ENCODE data around the gene TMEM255B.
"Not testable (repeated sequence)": the region's sequence is repeated elsewhere in the genome, so short reads cannot be mapped to it uniquely, and the experiment has no call there.

TMEM255B gene

DNA sequence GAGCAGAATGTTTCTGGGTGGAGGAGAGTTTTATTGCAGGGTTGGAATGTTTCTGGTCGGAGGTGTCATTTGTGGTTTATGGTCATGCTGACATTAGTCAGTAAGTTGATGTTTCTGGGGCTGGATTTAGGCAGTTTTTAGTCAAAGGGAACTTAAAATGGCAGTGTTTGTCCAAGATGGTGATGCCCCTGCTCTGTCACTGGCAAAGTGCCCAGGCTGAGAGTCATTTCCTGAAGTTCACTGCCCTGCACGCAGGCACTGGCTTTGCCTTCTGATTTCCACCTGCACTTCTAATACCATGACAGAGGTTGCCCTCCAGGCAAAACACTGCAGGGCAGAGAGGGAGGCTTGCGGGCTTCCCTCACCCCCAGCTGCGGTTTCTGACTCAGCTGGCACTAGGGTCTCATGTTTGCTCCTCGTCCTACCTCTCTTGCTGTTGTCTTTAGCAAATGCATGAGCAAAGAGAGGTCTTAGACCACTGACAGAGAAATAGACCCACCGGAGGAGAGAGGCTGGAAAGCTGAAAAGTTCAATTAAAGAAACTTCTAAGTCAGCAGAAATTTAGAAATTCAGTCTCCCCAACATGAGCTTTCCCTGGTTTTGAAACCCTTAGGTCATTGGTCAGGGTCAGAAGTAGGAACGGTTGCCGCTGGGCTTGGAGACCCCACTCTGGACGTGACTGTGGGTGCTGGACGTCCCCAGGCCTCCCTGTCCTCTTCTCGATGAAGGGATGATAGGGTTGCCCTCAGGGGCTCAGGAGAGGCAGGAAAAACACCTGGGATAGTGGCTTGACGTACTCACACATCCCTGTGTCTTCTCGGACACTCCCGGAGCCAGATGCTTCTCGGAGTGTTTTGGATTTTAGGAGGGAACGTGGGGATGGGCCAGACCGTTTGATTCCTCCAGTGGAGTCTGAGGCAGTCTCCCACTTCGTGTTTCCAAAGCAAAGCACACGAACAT lies 26.3 kb downstream of the TMEM255B start:
- DNase-seq (ENCODE audit: low read depth, low spot score), result no peak

DNA sequence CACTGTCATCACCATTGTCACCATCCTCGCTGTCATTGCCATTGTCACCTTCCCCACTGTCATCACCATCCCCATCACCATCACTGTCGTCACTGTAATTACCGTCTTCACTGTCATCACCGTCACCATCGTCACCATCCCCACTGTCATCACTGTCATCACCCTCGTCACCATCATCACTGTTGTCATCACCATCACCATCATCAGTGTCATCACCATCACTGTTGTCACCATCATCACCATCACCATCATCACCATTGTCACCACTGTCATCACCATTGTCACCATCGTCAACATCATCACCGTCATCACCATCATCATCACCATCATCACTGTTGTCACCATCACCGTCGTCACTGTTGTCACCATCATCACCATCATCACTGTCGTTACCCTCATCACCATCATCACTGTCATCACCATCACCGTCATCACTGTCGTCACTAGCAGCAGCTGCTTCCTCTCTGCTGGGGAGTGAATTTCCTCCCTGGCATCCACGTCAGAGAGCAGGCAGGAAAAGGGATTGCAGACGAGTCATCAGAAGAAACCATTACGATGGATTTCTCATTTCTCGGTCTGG lies 27.3 kb downstream of the TMEM255B start:
- DNase-seq (ENCODE audit: low read depth, low spot score), result no peak

DNA sequence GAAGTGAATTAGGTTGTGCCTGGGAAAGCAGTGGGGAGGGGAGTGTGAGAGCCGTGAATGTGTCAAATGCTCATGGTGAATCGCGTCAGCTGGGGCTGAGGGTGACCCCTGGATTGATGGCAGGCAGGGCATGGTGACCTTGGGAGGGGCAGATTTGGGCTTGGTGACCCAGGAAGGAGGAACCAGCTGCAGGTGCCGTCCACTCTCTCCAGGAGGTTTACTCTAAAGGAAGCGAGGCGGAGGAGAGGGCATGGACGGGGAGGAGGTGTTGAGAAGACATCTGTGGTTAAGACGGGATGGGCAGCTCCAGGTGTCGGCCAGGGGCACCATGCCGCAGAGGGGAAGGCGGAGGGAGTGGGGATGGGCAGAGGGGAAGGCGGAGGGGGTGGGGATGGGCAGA lies 28.7 kb downstream of the TMEM255B start:
- DNase-seq (ENCODE audit: low read depth, low spot score), result no peak

DNA sequence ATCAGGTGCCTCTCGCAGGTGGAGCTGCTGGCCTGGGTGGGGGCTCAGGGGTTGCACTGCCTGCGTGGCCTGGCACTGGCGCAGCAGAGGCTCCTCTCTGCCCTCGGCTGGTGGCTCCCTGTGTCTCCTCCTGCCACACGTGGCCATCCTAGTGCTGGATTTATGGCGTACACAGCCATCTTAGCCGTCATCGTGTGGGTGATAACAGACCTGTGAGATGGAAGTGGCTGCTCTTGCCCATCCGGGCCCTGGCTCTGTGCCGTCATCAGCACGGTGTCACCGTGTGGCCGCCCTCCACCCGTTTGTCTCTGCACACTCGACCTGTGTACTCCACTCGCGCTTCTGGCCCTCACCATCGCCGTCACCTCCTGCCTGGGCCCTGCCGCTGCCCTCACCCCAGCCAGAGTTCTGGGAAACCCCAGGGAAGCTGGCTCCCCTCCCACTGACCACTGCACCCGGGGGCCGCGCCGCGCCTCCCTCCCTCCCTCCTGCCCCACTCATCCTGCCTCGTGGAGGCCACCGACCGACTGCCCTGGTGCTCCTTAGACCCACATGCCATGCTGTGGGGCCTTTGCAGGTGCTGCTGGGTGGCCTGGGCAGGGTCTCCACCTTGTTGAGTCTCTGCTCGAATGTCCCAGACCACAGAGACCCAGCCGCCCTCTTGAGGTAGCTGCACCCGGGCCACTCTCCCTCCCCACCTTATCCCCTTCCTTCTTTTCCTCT lies 29.5 kb downstream of the TMEM255B start:
- DNase-seq (ENCODE audit: low read depth, low spot score), result no peak

DNA sequence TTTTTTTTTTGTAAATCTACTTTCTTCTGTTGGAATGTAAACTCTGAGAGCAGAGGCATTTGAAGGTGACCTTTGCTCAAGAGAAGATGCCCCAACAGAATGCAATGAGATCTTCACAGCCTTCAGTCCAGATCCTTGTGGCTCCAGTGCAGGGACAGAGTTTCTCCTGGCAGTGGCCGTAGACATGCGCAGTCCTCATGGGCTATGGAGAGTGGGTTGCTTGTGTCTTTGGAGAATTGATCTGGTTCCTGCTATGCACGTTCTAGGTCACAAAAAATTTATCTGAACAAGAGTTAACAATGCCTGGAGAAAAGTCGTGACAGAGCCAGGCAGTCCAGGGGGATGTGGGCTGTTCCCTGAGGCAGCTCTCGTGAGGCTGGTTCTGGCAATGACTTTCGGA lies 30.1 kb downstream of the TMEM255B start:
- no peak for DNase-seq (ENCODE audit: low read depth, low spot score)

DNA sequence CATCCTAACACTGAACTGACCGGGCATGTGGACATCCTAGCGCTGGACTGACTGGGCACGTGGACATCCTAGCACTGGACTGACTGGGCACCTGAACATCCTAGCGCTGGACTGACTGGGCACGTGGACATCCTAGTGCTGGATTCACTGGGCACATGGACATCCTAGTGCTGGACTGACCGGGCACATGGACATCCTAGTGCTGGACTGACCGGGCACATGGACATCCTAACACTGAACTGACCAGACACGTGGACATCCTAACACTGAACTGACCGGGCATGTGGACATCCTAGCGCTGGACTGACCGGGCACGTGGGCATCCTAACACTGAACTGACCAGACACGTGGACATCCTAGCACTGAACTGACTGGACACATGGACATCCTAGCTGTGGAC lies 30.9 kb downstream of the TMEM255B start:
- not testable (repeated sequence) for DNase-seq (ENCODE audit: low read depth, low spot score)

DNA sequence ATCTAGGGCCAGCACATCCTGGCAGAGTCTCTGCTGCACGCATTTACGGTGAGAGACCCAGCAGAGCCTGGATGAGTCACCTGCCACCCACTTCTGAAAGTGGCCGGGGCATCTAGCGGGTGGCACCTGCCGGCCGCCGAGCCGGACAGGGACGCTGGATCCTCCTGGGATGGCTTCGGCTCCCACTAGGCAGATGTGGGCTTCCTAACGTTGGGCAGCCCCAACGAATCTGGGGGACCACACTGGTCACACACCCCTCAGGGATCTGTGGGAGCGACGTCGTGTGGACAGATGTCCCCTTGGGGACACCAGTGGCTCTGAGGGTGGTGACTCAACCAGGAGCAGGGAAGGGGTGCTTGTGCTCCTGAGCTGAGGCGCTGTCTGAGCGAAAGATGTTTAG lies 32.2 kb downstream of the TMEM255B start:
- no peak for DNase-seq (ENCODE audit: low read depth, low spot score)

DNA sequence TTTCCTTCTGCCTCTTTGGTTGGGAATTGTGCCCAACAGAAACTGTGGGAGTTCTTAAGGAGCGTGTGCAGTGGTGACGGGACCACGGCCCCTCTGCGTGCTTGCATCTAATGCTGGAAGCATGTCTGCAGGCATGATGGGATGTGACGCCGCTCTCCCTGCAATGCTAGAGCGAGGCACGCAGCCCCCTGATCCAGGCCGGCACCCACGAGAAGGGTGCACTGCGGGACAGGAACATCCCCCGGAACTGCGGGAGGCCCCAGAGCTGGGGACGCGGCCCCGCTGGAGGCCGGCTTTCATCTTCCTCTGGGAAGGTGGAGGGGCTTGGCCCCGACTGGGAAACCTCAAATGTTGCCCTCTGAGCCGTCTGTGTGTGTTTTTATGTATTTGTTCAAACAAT lies 32.7 kb downstream of the TMEM255B start:
- DNase-seq (ENCODE audit: low read depth, low spot score), result no peak

DNA sequence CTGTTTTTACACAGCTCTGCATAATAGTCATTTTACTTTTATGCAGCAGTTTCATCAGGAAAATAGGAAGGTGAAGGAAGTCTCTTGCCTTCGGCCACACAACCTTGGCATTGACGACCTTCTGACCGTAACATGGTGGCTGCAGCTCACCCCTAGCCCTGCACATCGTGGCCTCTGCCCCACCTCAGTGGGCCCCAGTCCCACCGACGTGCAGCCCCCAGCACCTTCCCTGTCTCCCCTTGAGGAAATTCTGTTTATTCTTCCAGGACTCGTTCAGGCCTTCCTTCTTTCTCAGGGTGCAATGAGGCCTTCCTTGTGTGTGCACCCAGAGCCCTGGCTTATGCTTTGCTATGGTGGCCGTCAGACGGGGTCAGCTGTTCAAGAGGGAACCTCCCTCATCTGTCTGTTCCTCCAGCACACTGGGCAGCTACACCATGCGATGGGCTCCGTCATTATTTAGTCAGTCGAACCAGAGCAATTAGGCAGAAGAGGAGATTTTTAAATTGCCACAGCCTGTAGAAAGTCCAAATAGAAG lies 33.3 kb downstream of the TMEM255B start:
- DNase-seq (ENCODE audit: low read depth, low spot score), result no peak

DNA sequence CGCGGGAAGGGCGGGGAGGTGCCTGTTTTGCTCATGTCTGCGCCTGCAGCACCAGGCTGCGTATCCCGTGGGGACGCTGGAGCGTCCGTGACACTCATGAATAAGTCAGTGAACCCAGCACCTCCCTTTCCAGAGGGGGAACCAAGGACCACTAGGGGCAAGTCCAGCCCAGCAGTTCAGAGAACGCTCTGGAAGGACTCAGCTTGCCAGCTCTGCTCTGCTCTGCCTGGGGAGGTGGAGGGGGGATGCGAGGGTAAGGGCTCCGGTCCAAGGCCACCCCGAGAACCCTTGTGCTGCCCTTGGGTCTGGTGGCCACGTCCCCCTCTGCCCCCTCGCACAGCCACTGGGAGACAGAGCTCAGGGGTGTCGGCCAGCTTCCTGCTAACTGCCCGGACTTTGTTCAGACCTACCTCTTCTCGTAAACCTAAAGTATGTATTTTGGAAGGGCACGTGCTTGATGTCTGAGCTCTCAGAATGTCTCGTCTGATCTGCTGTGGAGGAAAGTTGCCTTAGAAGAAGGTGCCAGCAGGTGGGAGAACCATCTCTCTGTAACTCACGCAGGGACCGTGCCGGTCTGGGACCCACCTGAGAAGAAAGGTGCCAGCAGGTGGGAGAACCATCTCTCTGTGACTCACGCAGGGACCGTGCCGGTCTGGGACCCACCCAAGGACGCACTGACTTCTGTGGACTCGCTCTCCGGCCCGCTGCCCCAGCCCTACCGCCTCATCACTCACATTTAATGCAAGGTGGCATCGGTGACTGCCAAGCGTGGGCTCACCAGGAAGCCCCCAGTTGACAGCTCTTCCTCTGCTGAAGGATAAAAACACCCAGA lies 34.1 kb downstream of the TMEM255B start:
- DNase-seq (ENCODE audit: low read depth, low spot score), result no peak

DNA sequence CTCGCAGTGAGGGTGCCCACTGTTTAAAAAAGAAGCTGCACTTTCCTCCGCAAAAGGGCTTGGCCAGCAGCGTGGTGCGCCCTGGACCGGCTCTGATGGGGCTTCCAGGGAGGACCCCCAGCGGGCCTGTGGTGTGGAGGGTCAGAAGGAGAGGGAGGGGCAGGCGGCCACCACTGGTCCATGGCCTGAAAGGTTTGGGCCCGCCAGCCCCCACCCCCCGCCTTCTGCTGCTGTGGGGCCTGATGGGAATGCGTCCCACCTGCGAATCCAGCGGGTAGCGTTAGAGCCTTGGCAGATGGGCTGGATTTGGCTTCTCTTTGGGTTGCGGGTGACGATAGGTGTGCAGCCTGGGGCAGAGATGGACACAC lies 34.7 kb downstream of the TMEM255B start:
- DNase-seq (ENCODE audit: low read depth, low spot score), result no peak

DNA sequence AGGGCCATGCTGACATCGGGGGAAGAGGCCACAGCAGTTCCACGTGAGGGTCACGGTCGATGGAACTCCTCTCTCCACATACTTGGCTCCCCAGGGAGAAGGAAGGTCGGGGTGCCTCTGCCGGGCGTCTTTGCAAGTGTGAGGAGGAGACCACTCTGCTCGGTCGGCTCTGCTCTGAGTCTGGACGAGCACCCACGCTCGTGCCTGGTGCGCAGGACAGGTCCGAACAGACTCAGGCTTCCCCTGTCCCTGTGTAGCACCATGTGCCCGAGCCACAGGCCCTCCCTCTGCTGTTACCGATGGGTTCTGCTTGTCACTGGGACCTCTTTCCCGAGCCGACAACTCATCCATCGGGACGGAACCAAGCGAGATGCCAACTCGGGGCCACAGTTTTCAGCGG lies 35.1 kb downstream of the TMEM255B start:
- no peak for DNase-seq (ENCODE audit: low read depth, low spot score)

DNA sequence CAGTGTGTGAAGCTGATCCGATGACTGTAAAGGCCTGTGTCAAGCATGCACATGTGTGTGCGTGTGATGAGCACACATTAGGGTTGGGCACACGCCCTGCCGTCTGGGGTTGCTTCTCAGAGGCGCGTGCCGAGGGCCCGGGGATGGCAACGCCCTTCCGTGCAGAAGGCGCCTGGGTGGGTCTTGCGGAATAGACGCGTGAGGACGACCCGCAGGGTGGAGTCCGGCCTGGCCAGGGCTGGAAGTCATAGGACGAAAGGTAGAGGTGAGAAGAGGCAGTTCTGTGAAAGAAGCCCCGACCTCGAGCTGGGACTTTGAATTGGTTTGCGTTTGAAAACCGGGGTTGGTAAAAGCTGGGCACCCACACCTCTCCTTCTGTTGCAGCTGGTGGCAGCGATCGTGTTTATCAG lies 35.7 kb downstream of the TMEM255B start:
- DNase-seq (ENCODE audit: low read depth, low spot score), result no peak

DNA sequence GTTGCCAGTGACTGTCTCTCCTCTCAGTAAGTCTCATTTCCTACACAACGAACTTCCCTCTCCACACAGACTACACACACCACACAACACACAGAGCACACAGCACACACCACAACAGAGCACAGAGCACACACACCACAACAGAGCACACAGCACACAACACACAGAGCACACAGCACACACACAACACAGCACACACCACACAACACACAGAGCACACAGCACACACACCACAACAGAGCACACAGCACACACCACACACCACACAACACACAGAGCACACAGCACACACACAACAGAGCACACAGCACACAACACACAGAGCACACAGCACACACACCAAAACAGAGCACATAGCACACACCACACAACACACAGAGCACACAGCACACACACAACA lies 36.3 kb downstream of the TMEM255B start:
- DNase-seq (ENCODE audit: low read depth, low spot score), result not testable (repeated sequence)

DNA sequence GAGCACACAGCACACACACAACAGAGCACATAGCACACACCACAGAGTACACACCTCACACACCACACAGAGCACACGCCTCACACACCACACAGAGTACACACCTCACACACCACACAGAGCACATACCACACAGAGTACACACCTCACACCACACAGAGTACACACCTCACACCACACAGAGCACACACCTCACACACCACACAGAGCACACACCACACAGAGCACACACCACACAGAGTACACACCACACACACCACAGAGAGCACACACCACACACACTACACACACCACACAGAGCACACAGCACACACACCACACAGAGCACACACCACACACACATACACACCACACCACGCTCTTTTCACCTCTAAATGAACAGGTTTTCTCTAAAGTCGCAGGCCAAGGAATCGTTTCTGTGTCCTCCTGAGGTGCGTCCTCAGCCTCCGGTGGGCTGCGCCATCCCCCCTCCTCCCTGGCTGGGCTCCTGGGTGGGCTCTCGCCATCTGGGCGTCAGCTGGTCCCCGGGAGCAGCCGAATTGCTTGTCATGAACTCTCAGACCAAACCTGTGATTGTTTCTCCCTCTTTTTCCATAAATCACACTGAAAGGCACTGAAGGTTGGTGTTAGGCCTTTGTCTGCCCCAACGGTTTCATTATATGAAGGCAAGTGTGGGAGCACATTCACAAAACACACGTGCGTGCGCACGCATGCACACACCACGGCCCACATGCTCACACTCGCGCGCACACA lies 37.4 kb downstream of the TMEM255B start:
- no peak for DNase-seq (ENCODE audit: low read depth, low spot score)

DNA sequence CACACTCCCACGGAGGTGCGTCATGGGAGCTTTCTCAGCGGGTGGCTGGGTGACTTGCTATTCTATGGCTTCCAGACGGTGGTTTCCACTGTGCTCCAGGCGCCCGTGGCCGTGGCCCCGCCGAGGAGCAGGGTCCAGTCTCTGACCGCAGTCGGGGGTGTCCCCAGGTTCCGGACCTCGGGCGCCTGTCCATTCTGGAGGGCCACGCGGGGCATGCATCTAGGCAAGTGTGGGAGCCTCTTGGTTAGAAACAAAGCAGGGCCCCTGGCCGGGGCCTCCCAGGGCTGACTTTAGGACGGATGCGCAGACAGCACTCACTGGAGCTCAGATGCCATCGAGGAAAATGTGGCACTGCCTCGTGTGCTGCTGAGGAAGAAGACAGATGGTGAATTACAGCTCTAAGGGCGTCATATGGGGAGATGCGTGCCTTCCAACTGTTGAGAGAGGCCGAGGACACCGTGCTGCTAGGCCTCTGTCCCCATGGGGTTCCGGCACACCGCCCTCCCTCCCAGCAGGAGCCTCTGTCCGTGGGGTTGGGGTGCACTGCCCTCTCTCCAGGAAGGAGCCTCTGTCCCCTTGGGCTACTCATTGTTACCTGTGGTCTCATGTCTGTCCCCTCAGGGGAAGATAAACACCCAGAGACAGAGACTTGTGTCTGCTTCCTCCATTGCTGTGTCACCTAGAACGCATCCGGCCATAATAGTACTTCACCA lies 38.1 kb downstream of the TMEM255B start:
- no peak for DNase-seq (ENCODE audit: low read depth, low spot score)

DNA sequence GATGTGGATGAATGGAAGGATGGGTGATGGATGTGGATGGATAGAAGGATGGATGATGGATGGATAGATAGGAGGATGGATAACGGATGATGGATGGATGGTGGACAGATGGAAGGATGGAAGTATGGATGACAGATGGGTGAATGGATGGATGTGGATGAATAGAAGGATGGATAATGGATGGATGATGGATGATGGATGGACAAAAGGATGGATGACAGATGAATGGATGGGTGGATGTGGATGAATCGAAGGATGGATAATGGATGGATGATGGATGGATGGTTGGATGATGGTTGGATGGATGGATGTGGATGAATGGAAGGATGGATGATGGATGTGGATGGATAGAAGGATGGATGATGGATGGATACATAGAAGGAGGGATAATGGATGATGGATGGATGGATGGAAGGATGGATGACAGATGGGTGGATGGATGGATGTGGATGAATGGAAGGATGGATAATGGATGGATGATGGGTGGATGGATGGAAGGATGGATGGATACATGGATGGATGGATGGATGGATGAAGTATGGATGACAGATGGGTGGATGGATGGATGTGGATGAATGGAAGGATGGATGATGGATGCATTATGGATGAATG lies 39.3 kb downstream of the TMEM255B start:
- DNase-seq (ENCODE audit: low read depth, low spot score), result no peak

DNA sequence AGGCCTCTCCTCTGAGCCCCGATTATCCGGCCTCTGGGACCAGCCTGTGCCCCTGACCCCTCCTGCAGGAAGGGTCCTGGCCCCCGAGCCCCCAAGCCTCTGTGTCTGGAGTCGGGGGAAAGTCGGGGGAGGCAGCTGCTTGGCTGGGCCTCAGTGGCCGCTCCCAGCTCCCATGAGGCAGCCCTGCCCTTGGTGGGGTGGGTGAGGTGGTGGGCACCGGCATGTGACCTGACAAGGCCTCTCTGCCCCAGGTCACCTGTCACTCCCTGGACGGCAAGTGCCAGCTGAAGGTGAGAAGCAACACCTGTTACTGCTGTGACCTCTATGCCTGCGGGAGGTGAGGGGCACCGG lies 41.5 kb downstream of the TMEM255B start:
- DNase-seq (ENCODE audit: low read depth, low spot score), result no peak

DNA sequence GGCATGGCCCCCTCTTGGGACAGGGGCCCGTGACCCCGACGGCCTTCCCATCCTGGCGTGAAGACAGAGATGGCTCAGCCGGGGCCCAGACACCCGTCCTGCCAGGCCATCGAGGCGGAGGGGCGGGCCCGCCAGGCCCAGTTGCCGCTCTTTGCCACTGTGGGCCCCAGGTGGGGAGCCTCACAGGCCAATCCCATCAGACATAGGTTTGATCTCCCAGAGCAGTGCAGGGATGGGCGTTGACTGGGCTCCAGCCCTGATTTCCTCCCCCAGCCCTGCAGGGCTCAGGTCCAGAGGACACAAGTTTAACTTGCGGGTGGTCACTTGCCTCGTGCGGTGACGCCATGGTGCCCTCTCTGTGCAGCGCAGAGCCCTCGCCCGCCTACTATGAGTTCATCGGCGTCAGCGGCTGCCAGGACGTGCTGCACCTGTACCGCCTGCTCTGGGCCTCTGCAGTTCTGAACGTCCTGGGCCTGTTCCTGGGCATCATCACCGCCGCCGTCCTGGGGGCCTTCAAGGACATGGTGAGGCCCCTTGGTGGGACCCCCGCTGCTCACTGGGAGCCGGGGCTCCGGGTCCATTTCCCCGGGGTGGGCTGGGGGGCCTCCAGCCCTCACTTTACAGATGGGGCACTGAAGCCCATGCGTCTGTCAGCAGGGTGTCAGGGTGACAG lies 42.4 kb downstream of the TMEM255B start:
- DNase-seq (ENCODE audit: low read depth, low spot score), result no peak
